HG02938 (cell line): ENCODE data around the gene ARMH1.
"Not testable (repeated sequence)": the region's sequence is repeated elsewhere in the genome, so short reads cannot be mapped to it uniquely, and the experiment has no call there.

Source experiments
- ATAC-seq: cut with Tn5 transposase; IDR thresholded peaks from one replicate; pipeline ENCODE4 v1.9.1; 2021; ENCODE audit warnings: mild to moderate bottlenecking, moderate library complexity; ENCODE audit not compliant: unreplicated experiment

ARMH1 gene

DNA sequence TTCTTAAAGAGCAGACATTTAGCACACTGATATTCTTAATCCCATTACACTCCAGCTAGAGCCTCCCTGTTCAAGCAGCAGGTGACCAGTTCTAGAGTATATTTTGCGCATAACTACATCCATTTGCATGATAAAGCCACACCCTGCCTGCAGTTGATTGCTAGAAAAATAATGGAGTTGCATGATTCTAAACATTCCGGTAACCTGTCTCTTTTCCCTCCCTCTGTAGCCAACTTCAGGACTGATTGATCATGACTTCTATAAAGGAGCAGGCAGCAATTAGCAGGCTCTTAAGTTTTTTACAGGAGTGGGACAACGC, 14.9 kb downstream of the ARMH1 start:
- no peak for ATAC-seq

DNA sequence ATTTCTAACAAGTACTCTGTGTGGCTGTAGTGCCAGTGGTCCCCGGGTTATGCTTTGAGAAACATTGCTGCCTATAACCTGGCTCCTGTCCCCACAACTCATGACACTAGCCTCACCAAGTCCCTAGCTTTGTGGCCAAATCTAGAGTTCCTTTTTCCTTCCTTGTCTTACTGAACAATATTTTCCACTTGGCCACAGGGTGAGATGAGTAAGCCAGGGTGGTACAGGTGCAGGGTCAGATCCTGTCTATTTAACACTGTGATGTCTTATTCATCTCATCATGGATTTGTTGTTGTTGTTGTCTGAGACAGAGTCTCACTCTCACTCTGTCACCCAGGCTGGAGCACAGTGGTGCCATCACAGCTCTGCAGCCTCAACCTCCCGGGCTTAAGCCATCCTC, 18.6 kb downstream of the ARMH1 start:
- ATAC-seq: no peak

DNA sequence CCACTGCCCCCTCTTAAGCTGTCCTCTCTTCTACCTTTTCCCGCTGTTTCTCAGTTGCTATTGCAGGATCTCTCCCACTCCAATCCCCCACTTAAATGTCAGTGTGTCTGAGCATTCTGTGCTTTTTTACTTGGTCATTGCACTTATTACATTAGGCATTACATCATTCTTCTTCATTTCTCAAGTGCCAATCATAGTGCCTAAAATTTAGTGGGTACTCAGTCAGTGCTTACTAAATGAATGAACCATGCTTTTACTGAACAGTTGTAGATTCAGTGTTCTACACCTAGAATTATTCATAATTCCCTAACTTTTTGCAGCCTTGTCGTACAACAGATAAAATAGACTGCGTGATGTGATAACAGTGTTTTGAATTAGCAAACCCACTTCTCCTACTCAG, 19.4 kb downstream of the ARMH1 start:
- ATAC-seq: no peak

DNA sequence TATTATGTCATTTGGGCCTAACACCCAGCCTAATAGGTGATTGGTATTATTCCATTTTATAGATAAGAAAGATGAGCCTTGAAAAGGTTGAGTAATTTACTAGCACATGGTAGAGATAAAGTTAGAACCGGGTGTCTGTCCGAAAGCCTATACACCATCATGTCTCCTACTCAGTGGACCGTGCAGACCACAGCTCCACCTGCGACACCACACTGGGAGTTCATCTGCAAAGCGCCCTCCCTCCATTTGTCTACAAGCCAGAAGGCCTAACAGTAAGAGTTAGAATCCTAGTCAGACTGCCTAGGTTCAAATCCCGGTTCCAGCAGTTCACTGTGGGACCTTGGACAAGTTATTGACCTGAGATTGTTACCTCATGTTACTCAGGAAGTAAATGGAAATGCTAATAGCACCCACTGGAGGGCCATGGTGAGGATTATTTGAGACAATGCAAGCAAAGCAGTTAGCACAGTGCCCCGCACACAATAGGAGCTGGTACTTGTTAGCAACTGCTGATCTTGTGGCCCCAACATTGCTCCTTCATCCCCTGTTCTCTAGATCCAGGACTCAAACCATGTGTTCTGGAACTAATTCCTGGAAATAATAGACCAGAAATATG, 20.5 kb downstream of the ARMH1 start:
- ATAC-seq: peak; percentile 66

DNA sequence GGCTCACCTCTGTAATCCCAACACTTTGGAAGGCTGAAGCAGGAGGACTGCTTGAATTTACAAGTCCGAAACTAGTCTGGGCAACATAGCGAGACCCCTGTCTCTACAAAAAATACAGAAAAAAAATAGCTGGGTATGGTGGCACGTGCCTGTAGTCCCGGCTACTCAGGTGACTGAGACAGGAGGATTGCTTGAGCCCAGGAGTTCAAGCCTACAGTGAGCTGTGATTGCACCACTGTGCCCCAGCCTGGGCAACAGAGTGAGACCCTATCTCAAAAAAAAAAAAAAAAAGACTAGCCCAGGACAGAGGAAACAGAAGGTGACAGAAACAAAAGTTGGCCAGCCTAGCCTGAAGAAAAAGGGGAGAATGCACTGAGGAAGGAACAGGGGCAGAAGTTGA, 21.2 kb downstream of the ARMH1 start:
- no peak for ATAC-seq

DNA sequence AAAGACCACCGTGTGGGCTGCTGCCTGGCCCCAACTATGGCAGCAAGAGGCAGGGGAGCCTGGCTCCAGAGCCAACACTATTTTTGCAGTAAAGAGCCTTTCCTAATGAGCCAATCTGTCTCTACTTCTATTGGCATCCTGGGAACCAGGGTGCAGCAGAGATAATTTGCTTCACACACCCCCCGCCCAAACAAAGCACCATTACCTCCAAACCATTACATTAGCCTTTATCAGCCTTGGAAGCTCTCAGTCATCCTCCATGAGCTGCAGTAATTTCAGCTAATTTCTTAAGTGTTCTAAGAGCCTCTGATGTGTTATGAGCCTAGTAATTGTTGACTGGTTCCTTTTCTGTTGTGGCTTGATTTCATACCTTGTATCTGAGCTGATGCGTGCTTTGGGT, 21.6 kb downstream of the ARMH1 start:
- no peak for ATAC-seq

DNA sequence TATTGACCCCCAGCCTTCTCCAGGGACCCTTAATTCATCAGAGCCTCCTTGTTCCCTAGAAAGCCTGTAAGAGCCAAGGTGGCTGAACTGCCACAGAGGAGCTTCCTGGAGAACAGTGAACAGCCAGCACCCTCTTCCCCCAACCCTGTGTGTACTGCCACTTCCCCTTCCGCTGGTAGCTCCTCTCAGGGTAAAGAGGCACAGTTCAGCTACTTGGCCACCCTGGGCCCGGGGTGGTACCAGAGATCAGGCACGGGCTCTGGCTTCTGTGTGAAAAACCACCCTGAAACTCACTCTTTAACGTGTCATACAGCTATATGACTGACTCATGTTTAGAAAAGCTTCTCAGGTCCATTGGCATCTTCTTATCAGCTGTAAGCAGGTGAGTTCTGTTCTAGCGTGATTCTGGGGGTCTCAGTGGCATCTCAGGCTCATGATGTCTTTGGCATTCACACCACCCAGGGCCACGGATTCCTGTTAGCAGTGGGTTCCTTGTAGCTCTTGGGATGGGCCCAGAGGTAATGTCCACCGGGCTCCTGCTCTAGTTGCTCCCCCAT, 22.4 kb downstream of the ARMH1 start:
- ATAC-seq: no peak

DNA sequence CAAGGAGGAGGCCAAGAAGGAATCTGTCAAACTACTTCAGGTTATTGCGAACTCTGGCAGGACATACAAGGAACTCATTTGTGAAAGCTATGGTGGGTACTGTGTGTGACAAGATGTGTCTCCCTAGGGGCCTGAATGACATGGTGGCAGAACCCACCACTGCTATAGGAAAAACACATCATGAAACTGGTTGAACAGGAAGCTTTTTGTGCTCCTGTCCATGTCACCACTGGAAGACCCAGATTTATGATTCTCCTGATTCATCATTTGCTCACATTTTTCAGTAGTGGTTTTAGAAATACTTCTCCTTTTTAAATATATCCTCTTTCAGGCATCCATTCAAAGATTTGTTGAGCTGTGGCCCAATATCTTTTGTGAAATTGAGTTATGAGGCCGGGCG, 23.6 kb downstream of the ARMH1 start:
- ATAC-seq: no peak

DNA sequence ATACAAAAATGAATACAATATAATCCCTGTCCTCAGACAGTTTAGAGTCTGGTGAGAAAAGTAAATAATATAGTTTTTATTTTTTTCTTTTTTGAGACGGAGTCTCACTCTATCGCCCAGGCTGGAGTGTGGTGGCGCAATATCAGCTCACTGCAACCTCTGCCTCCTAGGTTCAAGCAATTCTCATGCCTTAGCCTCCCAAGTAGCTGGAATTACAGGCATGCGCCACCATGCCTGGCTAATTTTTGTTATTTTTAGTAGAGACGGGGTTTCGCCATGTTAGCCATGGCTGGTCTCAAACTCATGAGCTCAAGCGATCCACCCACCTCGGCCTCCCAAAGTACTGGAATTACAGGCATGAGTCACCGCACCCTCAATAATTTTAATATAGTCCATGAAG, 24.9 kb downstream of the ARMH1 start:
- ATAC-seq: not testable (repeated sequence)

DNA sequence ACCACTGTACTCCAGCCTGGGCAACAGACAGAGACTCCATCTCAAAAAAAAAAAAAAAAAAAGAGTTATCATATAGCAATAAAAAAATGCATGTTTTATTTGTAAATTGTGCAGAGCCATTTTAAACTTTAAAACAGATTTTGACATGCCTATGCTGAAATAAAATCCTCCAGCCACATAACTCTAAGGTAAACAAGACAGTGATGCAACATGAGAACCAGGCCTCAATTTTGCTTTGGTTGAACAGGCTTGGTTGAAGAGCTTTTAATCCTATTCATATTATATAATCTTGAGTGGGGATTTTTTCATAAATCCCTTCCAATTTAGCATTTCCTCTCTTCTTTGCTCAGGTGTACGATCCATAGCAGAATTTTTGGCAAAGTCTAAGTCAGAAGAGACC, 26.1 kb downstream of the ARMH1 start:
- ATAC-seq: no peak

DNA sequence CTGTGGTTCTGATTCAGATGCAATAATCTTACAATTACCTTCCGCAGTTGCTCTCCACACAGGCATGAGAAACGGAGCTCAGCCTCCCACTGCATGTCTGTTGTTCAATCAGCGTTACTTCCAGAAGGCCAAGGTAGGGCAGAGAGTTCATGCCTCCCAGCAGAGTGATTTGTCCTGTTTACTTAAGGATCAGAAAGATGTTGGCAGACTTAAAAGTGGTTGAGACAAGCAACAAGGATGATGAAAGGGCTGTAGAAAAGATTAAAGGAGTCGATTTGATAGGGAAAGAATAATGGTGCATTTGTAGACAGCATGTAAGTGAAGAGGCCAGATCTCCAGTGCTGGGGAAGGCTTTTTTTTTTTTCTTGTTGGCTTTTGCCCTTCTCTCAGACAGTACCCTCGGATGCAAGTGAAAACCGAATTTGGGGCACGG, 26.6 kb downstream of the ARMH1 start:
- no peak for ATAC-seq

DNA sequence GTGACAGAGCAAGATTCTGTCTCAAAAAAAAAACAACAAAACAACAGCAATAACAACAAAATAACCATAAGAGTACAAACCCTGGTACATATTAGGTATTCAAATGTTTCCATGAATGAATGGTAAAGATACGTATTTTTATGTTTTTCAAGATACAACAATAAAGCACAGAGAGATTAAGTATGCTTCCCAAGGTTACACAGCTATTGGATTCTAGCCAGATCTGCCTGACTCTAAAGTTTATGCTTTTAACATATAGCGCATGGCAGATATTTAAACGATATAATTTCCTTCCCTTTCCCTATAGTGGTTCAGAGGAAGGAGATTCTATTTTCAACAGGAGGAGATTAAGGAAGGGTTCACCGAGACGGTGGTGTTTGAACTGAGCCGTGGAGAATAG, 31.0 kb downstream of the ARMH1 start:
- no peak for ATAC-seq

DNA sequence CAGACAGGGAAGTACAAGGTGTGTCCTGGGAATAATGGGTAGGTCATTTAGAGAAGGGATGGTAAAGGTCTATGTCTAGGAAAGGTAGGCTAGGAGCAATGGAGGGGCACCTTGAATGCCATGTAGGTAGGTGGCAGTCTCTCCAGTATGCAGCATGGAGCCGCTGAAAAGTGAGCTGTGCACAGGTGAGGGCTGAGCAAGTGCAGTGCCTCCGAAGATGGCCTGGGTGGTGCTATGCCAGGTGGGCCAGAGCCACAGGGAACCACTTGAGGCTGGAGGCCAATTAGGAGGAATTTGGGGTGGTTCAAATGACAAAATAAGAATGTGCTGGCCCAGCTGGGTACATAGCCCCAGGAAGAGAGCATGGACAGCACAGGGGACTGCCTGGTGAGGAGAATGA, 31.4 kb downstream of the ARMH1 start:
- no peak for ATAC-seq

DNA sequence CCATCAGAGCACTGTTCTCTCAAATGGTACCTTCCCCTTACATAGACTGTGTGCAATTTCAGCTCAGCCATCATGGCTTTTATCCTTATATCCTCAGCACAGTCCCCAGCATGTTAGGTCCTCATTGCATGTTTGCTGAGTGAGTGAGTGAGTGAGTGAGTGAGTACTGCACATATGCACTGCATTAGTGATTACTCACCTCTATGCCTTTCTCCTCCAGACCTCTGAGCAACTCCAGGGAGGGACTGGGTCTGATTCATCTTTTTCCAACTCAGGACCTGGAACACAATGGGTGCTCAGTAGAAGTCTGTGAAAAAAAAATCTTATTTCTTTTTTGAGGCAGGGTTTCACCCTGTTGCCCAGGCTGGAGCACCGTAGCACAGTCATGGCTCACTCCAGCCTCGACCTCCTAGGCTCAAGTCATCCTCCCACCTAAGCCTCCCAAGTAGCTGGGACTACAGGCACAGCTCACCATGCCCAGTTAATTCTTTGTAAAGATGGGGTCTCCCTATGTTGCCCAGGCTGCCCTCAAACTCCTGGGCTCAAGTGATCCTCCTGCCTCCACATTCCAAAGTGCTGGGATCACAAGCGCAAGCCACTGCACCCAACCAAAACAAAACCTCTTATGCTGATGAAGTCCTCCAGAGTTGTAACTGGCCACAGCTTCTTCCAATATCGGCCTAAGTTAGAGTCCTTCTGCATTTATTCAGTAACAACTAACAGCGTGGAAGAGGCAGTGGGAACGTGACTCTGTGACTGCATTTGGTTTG, 32.8 kb downstream of the ARMH1 start:
- no peak for ATAC-seq

DNA sequence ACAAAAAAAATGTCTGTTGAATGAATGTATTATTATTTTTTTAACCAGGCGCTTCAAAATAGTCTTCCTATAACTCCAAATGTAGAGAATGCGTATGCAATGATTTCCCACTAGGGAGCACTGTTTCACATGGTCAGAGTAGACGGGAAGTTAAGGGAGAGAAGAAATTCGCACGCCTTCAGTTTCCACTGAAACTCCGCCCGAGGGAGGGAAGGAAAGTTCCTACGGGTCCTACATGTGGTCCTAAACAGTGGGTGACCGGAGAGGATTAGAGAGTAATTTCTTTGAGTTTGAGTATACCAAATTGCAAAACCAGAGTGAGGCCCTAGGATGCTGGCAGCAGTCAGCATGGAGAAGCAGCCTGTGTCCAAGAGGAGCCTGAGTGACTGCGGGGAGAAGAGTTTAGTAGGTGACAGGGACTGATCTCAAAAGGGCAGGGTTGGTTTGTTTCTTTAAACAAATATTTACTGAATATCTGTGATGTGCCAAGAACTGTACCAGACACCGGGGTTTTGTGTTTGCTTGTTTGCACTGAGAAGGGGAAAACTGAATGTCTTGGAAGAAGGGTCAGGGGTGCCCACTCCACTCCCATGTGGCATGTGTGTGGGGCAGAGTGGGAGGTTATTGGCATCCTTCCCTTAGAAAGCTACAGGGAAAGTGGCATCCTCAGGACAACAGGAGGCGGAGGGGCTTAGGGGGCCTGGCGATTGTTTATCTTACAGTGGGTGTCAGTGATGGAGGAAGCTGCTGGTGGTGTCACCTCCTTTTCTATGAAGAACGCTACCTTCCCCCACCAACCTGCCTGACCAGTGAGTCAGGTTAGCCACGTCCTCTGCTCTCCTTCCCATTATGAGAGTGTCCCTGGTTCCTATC, 33.7 kb downstream of the ARMH1 start:
- ATAC-seq: no peak

DNA sequence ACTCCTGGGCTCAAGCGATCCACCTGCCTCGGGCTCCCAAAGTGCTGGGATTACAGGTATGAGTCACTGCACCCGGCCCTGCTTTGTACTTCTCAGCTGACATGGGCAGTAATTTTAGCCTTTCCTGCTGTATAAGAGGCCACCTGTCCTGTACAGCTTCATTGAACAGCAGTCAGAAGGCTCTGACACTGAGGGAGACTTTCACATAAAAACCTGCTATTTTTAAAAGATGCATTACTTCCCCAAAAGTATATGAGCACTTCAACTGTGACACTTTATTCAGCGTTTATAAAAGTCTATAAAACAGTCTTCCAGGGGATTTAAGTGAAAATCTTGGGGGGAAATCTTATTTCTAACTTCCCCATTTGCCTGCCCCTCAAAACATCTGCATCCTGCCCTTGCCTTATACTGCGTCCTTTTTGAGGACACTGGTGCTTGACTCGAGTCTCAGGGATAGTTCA, 38.8 kb downstream of the ARMH1 start:
- ATAC-seq: no peak

DNA sequence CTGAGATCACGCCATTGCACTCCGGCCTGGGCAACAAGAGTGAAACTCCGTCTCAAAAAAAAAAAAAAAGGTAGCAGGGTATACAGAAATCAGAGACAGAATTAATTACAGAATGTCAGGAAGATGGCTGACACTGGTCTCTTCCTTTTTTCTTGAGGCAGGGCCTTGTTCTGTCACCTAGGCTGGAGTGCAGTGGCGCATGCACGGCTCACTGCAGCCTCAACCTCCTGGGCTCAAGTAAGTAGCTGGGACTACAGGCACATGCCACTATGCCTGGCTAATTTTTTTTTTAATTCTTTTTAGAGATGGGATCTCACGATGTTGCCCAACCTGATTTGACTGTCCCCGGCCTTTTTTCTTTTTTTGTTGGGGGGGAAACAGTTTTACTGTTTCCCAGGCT, 40.0 kb downstream of the ARMH1 start:
- ATAC-seq: no peak

DNA sequence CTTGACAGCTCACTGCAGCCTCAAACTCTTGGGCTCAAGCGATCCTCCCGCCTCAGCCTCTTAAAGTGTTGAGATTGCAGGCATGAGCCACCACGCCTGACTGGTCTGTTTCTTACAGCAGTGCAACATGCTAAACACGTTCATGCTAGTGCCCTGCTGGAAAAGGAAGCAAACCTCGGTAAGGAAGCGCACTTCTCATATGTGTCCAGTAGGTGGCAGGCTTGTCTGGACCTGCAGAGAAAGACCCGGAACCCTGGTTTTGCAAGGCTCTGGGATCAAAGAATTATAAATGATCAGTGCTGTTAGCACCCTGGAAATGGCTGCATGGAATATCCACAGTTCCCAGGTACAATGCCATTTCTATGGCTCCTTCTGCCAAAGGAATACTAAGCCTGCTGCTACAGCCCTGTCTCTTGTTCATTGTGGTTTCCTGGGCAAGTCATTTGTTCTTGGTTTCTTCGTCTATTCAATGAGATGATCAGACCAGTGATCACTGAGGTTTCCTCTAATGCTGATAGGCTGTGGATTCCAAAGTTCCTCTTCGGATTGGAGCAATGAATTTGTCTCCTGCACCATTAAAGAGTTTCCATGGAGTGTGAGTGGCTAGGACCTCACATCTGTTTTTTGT, 40.5 kb downstream of the ARMH1 start:
- no peak for ATAC-seq

DNA sequence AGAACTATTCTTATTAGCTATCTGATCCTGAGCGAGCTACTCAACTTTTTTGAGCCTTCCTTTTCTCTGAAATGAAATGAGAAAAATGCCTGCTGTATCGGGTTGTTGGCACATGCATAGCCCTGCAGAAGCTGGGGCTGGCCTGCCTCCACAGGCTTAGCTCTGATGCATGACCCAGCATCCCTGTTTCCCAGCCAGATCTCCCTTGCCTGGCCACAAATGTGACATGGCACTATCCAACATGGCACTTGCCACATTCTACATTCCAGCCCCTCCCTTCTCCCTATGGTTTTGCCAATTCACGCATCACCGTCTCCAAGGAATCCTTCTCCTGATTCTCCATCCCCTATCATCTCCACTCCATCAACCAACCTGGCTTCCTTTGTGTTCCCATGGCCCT, 42.6 kb downstream of the ARMH1 start:
- no peak for ATAC-seq

DNA sequence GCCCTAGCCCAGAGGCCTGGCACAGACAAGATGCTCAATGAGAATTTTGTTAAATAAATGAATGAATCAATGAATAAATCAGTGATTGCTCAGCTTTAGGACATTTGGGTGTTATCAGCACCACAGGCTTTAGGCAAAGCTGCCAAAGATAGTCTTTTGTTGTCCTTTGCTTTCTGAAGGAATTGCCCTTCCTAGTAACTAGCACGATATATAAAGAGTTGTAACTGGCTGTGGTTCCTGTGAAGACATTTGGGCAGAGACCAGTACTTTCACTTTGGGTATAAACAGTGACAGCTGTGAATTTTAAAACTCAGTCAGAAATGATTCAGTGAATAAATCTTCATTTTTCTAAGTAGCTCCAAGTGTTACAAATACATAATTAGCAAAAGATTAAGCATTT, 43.1 kb downstream of the ARMH1 start:
- no peak for ATAC-seq

DNA sequence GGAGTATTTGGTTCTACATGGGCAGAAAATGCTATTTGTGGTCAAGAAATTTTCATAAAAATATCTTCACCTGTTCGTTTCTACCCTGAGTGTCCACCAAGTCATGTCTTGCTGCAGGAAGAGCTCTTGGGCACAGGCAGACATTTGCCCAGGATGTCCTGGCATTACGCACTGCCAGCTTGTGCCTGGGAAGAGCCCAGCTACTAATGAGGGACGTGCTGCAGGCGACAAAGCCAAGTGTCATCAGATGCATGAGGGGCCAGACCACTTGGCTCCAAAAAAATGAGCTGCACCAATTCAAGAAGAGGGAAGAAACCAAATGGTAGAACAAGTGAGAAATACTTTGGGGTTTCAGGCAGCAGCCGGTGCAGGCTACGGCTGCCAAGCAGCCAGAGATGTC, 43.6 kb downstream of the ARMH1 start:
- ATAC-seq: no peak
